Type B pancreatic cell (in vitro differentiated cells): ENCODE results near the gene PDE4A. TPM values are rescaled to one million over a fixed set of nuclear protein-coding genes. Genes with fewer than 3 reads are reported as not detected.

ENCODE experiments used
- DNase-seq: peaks from one replicate; pipeline ENCODE4 v3.0.0; 2021; ENCODE audit warnings: mixed read lengths; ENCODE audit not compliant: unreplicated experiment; ENCODE audit errors: extremely low spot score
- H3K27ac Mint-ChIP-seq: 2 replicates; pipeline ENCODE4 v1.8.0; 2021; ENCODE audit warnings: mild to moderate bottlenecking, mixed read lengths
- H3K27me3 Mint-ChIP-seq: 2 replicates; pipeline ENCODE4 v1.8.0; 2021; ENCODE audit warnings: mixed read lengths
- H3K36me3 Mint-ChIP-seq: 2 replicates; pipeline ENCODE4 v1.8.0; 2021; ENCODE audit warnings: mixed read lengths
- H3K4me1 Mint-ChIP-seq: one replicate; pipeline ENCODE4 v1.8.0; 2021; ENCODE audit warnings: mixed read lengths; ENCODE audit not compliant: unreplicated experiment
- H3K4me3 Mint-ChIP-seq: 2 replicates; pipeline ENCODE4 v1.8.0; 2021; ENCODE audit warnings: mild to moderate bottlenecking, mixed read lengths
- H3K9me3 Mint-ChIP-seq: 2 replicates; pipeline ENCODE4 v1.8.0; 2021; ENCODE audit warnings: mixed read lengths
- CTCF ChIP-seq: fragments of 200-600 bp; sonication (generic); conservative IDR thresholded peaks from 2 replicates; pipeline ENCODE4 v1.5.0; 2021; ENCODE audit warnings: antibody characterized with exemption, mild to moderate bottlenecking
- total RNA-seq: library from RNA; stranded (reverse); gene quantifications from 2 replicates; pipeline ENCODE4 v1.2.1, GENCODE V29; 2021; ENCODE audit warnings: low replicate concordance

The PDE4A gene
- total RNA-seq, 1 donor from 2014 or later = 1.6 TPM

GRCh38 chr19:10416380-10417257, 3.7 kb upstream of the PDE4A start:
- peak; percentile 92 for DNase-seq
- Mint-ChIP-seq H3K9me3 (no peaks in the 10 kb centered on the region), H3K27me3 (peaks cover 75% of the 10 kb centered on the region), H3K4me1 (peaks cover 20% of the 10 kb centered on the region), H3K36me3 (peaks cover 3% of the 10 kb centered on the region), H3K27ac (peak overlapping the region; percentile 89), H3K4me3 (peak overlapping the region; percentile 77)
- TF ChIP-seq CTCF = peak; percentile 93

GRCh38 chr19:10417541-10418234, 2.6 kb upstream of the PDE4A start:
- Mint-ChIP-seq H3K4me1 (peaks cover 25% of the 10 kb centered on the region), H3K27me3 (peaks cover 77% of the 10 kb centered on the region), H3K9me3 (no peaks in the 10 kb centered on the region), H3K36me3 (peaks cover 3% of the 10 kb centered on the region), H3K27ac (peak overlapping the region; percentile 53), H3K4me3 (peak overlapping the region; percentile 81)
- no peak for TF ChIP-seq CTCF
- no peak for DNase-seq

GRCh38 chr19:10418235-10418484, 2.2 kb upstream of the PDE4A start:
- Mint-ChIP-seq H3K36me3 (peaks cover 3% of the 10 kb centered on the region), H3K27ac (peak overlapping the region; percentile 53), H3K9me3 (no peaks in the 10 kb centered on the region), H3K4me1 (peaks cover 25% of the 10 kb centered on the region), H3K27me3 (peaks cover 77% of the 10 kb centered on the region), H3K4me3 (peak overlapping the region; percentile 81)
- no peak for TF ChIP-seq CTCF
- no peak for DNase-seq

- Mint-ChIP-seq H3K9me3 (no peaks in the 10 kb centered on the region), H3K27me3 (peaks cover 80% of the 10 kb centered on the region), H3K27ac (peak overlapping the region; percentile 53), H3K4me3 (peak overlapping the region; percentile 81), H3K4me1 (peaks cover 25% of the 10 kb centered on the region), H3K36me3 (peaks cover 3% of the 10 kb centered on the region)
- no peak for DNase-seq
- no peak for TF ChIP-seq CTCF
Observed at GRCh38 chr19:10418485-10419199, 1.7 kb upstream of the PDE4A start.

- Mint-ChIP-seq H3K27me3 (peaks cover 81% of the 10 kb centered on the region), H3K4me1 (peaks cover 25% of the 10 kb centered on the region), H3K27ac (peak overlapping the region; percentile 27), H3K9me3 (no peaks in the 10 kb centered on the region), H3K4me3 (peak overlapping the region; percentile 90), H3K36me3 (peaks cover 3% of the 10 kb centered on the region)
- no peak for DNase-seq
- TF ChIP-seq CTCF = no peak
Observed at GRCh38 chr19:10419200-10419645, 1.1 kb upstream of the PDE4A start.
